Chondrocyte (in vitro differentiated cells): Measurements from ENCODE around the gene NUDC. TPM values are rescaled to one million over a fixed set of nuclear protein-coding genes. Genes with fewer than 3 reads are reported as not detected.
"Not testable (repeated sequence)": the region's sequence is repeated elsewhere in the genome, so short reads cannot be mapped to it uniquely, and the experiment has no call there.

ENCODE experiments used
- DNase-seq: peaks from one replicate; pipeline ENCODE4 v3.0.0; 2021; ENCODE audit warnings: mixed read lengths, low spot score
- H3K27ac Mint-ChIP-seq: one replicate; pipeline ENCODE4 v1.8.0; 2021; ENCODE audit warnings: mild to moderate bottlenecking, moderate library complexity, mixed read lengths; ENCODE audit not compliant: unreplicated experiment
- H3K27me3 Mint-ChIP-seq: 2 replicates; pipeline ENCODE4 v1.8.0; 2021; ENCODE audit warnings: low read depth, mixed read lengths
- H3K36me3 Mint-ChIP-seq: 2 replicates; pipeline ENCODE4 v1.8.0; 2021; ENCODE audit warnings: low read depth, mixed read lengths
- H3K4me1 Mint-ChIP-seq: 2 replicates; pipeline ENCODE4 v1.8.0; 2021; ENCODE audit warnings: low read depth, mild to moderate bottlenecking, mixed read lengths
- H3K4me3 Mint-ChIP-seq: one replicate; pipeline ENCODE4 v1.8.0; 2021; ENCODE audit warnings: mild to moderate bottlenecking, moderate library complexity, mixed read lengths; ENCODE audit not compliant: unreplicated experiment
- H3K9me3 Mint-ChIP-seq: 2 replicates; pipeline ENCODE4 v1.8.0; 2021; ENCODE audit warnings: low read depth, mixed read lengths
- CTCF ChIP-seq: fragments of 200-600 bp; sonication (generic); IDR thresholded peaks from 2 replicates; pipeline ENCODE4 v1.5.0; 2021; ENCODE audit warnings: antibody characterized with exemption, mild to moderate bottlenecking, moderate library complexity
- total RNA-seq: library from RNA; stranded (reverse); gene quantifications from 3 replicates; pipeline ENCODE4 v1.2.1, GENCODE V29; 2021

NUDC gene
- total RNA-seq, 1 donor from 2014 or later, result 44.4 TPM

GRCh38 chr1:26941311-26941710 lies 19.8 kb downstream of the NUDC start:
- Mint-ChIP-seq H3K4me3 (no peak overlapping the region), H3K36me3 (peaks cover 34% of the 10 kb centered on the region), H3K27me3 (no peaks in the 10 kb centered on the region)

DNA sequence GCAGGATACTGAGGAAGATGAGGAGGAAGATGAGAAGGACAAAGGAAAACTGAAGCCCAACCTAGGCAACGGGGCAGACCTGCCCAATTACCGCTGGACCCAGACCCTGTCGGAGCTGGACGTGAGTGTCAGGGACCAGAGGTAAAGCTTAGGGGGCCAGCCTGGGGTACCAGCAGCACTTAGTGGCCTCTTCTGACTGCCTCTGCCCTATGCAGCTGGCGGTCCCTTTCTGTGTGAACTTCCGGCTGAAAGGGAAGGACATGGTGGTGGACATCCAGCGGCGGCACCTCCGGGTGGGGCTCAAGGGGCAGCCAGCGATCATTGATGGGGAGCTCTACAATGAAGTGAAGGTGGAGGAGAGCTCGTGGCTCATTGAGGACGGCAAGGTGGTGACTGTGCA lies 21.1 kb downstream of the NUDC start:
- Mint-ChIP-seq H3K27me3 (no peaks in the 10 kb centered on the region), H3K4me1 (peaks cover 13% of the 10 kb centered on the region), H3K27ac (no peak overlapping the region), H3K36me3 (peaks cover 33% of the 10 kb centered on the region), H3K4me3 (no peak overlapping the region), H3K9me3 (no peaks in the 10 kb centered on the region)
- DNase-seq, result peak; percentile 73
- TF ChIP-seq CTCF, result no peak

More at GRCh38 chr1:26941311-26941710, 19.8 kb downstream of the NUDC start:
- H3K4me1 Mint-ChIP-seq, result peaks cover 13% of the 10 kb centered on the region
- H3K27ac Mint-ChIP-seq, result no peak overlapping the region
- H3K9me3 Mint-ChIP-seq, result no peaks in the 10 kb centered on the region
- TF ChIP-seq CTCF, result no peak
- DNase-seq, result peak; percentile 48

- DNase-seq, result no peak
- Mint-ChIP-seq H3K27me3 (no peaks in the 10 kb centered on the region), H3K36me3 (peaks cover 31% of the 10 kb centered on the region), H3K4me3 (no peak overlapping the region), H3K9me3 (no peaks in the 10 kb centered on the region), H3K4me1 (peaks cover 6% of the 10 kb centered on the region), H3K27ac (no peak overlapping the region)
- TF ChIP-seq CTCF, result no peak
These were observed 23.6 kb downstream of the NUDC start for GRCh38 chr1:26945138-26945537.

GRCh38 chr1:26945728-26946127 lies 24.2 kb downstream of the NUDC start:
- Mint-ChIP-seq H3K27ac (no peak overlapping the region), H3K36me3 (peaks cover 31% of the 10 kb centered on the region), H3K4me1 (no peaks in the 10 kb centered on the region), H3K9me3 (no peaks in the 10 kb centered on the region), H3K27me3 (no peaks in the 10 kb centered on the region), H3K4me3 (no peak overlapping the region)
- DNase-seq, result peak; percentile 35
- no peak for TF ChIP-seq CTCF

DNA sequence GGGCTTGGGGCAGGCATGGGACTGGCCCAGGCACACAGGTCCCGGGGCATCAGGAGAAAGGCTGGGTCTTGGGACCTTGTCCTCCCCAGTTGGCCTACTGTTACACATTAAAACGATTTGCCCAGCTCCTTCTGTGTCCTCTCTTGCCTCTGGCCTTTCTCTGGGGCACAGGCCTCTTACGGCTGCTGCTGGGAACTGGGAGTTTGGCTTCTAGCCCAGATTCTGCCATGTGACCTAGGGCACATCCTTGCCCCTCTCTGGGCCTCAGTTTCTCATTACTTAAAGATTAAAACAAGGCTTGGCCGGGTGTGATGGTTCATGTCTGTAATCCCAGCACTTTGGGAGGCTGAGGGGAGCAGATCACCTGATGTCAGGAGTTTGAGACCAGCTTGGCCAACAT lies 24.7 kb downstream of the NUDC start:
- Mint-ChIP-seq H3K4me3 (no peak overlapping the region), H3K27ac (no peak overlapping the region), H3K27me3 (no peaks in the 10 kb centered on the region), H3K36me3 (peaks cover 29% of the 10 kb centered on the region), H3K4me1 (no peaks in the 10 kb centered on the region), H3K9me3 (no peaks in the 10 kb centered on the region)
- no peak for TF ChIP-seq CTCF
- peak; percentile 20 for DNase-seq

GRCh38 chr1:26948725-26949057 lies 27.1 kb downstream of the NUDC start:
- H3K36me3 Mint-ChIP-seq, result peaks cover 14% of the 10 kb centered on the region
- H3K27ac Mint-ChIP-seq, H3K4me1 Mint-ChIP-seq, DNase-seq, H3K9me3 Mint-ChIP-seq, H3K27me3 Mint-ChIP-seq, H3K4me3 Mint-ChIP-seq: not testable (repeated sequence)
